ENCODE measurements around the gene INAVA.

GRCh38 chr1:200922406-200922805 lies 27.7 kb downstream of the INAVA start:
- TF ChIP-seq EZH2phosphoT487 (IDR thresholded peaks at IDR 0.05; ENCODE audit: insufficient read depth, low read depth) (no peak), EZH2 (IDR thresholded peaks at IDR 0.05; ENCODE audit: insufficient read depth, poor library complexity, severe bottlenecking) (no peak)
